Activated effector memory CD4-positive, alpha-beta T cell treated with Interleukin-2 at 50 U/mL for 16 hours (primary cell): Measurements from ENCODE around the gene RGS19.

ENCODE experiments used
- DNase-seq: peaks from one replicate; pipeline ENCODE4 v3.0.0-alpha.2; 2020

Gene RGS19

DNA sequence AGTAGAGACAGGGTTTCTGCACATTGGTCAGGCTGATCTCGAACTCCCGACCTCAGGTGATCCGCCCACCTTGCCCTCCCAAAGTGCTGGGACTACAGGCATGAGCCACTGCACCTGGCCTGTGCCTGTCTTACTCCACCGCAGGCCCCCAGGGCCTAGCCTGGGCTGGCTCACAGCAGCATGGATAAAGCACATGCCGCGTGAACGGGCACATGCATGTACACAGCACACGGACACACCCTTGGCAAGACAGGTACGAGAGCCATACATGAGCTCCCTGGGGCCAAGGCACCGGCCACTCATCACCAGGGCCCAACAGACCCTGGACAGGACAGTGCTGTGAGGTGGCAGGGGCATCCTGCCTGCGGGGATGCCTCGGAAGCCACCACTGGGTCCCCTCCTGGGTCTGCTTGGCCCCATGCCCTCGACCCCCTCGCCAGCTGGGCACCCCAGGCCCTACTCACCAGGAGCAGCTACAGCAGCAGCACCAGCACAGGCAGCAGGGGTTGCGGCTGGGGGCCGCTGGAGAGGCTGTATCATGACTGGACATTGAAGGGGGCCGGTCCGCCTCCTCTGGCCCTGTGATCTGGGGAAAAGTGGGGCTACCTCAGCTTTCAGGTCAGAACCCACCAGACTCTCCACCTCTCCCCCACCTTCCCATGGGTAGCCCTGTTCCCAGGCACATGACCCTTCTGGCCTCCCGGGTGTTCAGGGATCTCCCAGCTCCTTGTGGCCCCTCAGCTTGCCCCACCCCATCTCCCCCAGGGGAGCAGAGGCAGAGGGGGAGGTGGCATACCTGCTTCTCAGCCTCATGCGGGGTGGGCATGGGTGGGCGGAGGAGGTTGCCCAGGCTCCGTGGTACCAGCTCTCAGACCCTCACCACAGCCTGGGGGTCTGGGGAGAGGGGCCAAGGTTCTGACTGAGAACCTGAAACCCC lies 3.0 kb downstream of the RGS19 start:
- no peak for DNase-seq

DNA sequence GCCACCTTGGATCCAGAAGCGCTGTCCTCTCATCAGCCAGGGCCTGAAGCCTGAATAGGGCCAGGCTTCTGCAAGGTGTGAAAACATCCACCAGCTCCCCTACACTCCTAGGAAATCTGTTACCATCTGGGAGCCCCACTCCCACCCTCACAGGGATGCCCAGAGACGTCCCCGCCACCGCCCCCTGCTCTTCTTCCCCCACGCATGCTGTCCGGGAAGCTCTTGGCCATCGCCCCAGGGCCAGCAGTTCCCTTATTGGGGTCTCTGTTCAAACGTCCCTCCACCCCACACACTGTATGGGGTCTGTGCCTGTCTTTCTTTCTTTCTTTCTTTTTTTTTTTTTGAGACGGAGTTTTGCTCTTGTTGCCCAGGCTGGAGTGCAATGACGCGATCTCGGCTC lies 3.8 kb downstream of the RGS19 start:
- DNase-seq, result no peak

DNA sequence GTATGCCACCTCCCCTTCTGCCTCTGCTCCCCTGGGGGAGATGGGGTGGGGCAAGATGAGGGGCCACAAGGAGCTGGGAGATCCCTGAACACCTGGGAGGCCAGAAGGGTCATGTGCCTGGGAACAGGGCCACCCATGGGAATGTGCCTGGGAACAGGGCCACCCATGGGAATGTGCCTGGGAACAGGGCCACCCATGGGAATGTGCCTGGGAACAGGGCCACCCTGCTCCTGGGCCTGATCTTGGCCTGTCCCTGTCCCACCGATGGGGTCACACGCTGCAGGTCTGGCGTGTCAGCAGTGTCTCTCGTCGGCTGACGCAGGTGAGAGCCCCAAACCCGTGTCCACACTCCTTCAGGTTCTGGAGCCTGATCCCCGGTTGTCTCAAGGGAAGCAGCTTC lies 4.4 kb downstream of the RGS19 start:
- no peak for DNase-seq

DNA sequence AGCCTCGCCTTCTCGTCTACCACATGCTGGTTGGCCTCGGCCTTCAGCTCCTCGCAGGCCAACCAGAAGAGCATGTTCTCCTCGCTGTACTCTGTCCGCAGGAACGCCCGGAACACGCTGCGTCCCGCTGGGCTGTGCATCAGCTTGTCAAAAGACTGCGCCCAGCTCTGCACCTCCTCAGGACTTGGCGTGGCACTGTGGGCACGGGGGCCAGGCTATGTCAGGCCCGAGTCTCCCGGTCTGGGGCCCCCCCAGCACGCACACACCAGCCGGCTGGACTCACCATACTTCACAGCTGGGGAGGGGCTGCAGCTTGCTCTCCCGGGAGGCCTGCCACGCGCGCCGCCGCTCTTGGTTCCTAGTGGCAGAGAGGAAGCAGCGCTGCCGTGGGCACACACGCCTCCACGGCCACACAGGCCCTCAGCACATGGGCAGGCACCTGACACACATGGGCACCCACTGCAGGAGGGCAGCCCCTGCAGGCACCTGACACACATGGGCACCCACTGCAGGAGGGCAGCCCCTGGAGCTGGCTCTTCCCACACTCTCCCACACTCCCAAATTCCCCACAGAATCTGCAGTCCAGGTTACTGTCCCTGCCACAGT lies 5.0 kb downstream of the RGS19 start:
- DNase-seq, result no peak

DNA sequence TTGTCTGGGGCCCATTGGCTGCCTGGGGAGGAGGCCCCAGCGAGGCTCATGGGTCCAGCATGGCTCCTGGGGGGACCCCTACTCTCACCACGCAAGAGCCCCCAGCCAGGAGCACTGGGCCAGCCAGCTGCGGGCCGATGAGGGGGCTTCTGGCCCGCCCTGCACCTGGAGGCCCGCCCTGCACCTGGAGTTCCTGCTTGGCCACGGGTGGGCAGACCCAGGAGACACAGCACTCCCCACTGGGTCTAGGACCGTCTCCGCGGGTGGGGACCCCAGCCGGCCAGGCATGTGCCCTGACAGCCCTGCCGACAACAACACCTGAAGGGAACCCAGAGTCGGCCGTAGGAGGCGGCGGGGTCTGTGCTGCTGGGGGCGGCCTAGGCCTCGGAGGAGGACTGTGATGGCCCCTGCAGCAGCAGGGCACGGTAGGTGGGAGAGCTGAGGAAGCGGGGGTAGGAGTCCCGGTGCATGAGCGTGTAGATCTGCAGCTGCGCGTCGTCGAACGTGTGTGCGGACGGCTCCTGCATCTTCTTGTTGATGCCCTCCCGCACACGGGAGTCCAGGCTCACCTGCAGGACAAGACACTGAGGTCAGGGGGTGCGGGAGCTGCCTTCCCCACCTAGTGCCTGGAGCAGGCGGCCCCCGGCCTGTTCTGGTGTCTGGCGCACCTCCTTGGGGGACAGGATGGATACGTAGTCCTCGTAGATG lies 5.7 kb downstream of the RGS19 start:
- no peak for DNase-seq

DNA sequence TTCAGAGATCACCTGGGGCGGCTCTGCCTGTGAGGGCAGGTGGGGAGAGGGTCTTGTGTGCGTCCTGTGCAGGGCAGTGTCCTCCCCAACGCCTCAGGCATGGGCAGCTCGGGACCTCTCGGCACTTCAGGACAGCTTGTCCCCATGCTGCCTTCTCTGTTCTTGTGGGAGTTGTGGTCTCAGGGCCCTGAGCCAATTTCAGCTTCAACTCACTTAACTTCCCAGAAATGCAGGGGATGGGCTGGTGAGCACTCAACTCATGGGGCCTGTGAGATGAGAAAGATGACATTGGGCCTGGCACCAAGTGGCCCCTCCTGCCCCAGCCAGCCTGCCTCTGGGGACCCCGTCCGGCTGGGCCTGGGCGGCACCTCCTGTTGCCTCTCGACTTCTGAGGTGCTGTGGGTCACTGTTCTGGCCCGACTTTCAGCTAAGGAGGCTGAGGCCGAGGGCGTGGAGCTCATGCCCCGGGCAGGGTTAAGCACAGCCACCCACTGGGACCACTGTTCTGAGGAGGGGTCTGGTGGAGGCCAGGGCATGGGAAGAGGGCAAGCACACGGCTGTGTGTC lies 6.7 kb downstream of the RGS19 start:
- no peak for DNase-seq

DNA sequence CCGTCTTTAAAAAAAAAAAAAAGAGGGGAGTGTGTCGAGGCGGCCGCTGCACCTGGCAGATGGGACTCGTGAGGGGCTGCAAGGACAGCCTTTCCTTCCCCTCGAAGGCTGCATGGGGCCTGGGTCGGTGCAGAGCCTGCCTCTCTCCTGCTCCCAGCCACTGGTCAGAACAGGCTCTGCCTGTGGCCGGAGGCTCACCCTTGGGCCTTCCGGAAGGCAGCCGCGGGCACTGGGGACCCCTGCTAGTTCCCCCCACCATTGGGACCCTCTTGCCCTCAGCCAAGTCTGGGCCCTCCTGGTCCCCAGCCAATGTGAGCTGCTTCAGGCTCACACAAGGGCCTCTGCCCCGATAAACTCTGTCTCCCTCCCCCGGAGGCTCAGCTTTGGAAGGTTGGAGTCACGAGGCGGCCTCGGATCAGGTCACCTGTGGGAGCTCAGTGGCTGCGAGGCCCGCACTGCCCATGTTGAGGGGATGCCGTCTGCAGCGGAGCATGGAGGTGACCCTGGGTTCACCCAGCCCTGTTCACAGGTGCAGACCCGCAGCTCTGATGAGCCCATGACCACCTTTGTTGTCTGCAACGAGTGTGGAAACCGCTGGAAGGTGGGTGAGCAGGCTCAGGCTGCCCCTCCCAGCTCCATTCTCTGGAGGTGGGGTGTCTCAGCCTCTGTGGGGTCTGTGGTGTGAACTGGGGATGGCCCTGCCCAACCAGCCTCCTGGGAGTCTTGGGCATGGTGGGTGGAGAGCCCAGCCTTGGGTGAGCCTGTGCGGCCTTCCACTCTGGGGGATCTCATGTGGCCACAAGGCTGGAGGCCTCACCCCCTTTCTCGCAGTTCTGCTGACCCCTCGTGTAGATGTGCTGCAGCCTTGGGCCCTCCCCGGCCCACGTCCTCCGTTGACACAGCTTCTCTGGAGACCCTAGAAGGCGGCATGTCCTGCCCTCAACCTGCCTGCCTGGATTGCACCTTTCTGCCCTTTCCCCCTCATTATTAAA lies 7.7 kb downstream of the RGS19 start:
- DNase-seq, result no peak

DNA sequence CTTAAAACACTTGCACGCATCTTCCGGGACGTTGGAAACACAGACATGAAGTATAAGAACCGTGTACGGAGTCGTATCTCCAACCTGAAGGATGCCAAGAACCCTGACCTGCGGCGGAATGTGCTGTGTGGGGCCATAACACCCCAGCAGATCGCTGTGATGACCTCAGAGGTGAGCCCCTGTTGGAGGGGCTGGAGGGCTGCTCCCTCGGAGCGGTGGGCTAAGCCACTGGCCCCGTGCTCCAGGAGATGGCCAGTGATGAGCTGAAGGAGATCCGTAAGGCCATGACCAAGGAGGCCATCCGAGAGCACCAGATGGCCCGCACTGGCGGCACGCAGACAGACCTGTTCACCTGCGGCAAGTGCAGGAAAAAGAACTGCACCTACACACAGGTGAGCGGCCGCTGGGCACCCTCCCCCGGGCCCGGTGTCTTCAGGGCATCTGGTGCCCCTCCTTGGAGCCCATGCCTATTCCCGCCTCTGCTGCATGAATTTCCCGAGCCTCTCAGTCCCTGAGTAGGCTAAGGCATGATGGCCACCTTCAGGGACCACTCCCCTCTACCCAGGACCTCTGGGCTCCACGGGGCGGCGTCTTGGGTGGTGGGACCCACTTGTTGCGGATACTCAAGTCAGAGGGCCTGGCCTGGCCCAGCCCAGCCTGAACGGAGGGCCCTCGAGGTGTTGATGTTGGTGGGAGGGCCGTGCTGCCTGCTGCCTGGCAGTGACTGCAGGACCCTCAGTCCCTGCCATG lies 8.9 kb downstream of the RGS19 start:
- DNase-seq, result no peak

DNA sequence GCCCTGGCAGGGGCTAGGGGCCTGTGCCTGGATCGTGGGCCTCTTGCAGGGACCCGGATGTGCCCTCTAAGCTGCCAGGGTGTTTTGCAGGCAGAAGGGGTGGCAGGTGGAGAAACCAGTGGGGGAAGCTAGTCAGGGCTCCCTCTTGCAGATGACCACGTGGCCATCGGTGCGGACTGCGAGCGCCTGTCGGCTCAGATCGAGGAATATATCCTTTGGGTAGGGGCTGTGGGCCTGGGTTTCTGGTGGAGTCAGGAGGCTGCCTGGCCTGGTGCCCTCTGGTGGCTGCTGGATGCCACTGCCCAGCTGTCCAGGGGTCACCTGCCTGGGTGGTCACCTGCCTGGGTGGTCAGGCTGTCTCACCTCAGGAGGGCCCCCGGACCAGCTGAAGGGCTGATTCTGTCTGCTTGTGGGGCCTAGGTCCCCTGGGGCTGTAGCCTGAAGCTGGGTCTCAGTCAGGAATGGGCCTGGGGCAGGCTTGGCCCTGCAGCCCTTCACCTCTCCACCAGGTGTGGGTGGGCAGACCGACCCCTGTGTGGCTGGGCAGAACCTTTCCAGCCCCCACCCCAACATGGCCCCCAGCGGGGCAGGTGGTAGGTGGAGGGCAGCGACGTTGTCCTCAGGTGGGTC lies 9.6 kb downstream of the RGS19 start:
- no peak for DNase-seq

DNA sequence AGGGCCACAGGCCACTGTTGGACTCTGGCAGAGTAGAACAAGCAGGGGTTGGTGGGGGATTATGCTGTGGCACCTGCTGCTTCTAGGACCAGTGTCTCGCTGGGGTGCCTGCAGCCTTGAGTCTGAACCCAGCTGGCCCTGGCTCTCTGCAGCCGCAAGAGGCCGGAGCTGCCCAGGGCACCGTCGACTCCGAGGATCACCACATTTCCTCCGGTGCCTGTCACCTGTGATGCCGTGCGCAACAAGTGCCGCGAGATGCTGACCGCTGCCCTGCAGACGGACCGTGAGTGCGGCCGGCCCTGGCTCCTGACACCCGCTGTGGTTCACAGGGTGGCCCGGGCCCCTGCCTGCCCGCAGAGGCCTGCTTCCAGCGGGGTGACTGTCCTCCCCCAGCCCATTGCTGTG lies 10.1 kb downstream of the RGS19 start:
- DNase-seq, result no peak

DNA sequence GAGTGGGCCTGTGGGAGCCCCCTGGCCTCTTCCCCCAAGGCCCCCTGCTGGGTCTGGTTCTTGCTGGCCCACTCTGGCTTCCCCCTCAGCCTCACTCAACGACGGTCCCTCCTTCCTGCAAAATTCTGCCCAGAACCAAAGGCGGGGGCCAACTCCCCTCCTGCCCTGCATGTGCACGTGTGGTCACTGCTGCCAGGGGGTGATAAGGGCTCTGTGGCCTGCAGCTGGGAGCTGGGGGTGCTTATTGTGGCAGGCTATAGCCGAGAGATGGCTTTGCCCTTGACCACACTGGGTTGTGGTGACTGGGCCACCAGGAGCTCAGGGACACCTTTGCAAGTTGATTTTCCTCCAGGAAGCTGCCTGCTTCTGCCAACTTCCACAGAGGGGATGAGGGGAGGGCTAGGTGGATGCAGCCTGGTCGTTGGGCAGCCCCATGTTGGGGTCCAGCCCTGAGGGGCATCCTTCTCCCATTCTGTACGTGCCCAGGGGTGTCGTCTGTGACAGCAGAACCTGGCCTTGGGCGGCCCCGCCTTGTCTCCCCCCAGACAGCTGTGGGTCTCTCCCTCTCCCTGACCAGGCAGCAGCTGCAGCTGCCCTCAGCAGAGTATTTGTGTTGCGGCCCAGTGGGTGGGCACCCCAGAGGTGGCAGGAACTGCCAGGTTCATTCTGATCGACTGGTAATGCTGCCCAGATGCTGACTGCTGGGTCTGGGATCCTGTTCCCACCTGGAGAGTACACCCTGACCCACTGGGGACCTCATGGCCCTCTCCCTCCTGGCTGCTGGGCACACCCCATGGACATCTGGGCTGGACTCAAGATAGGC lies 10.7 kb downstream of the RGS19 start:
- DNase-seq, result no peak

DNA sequence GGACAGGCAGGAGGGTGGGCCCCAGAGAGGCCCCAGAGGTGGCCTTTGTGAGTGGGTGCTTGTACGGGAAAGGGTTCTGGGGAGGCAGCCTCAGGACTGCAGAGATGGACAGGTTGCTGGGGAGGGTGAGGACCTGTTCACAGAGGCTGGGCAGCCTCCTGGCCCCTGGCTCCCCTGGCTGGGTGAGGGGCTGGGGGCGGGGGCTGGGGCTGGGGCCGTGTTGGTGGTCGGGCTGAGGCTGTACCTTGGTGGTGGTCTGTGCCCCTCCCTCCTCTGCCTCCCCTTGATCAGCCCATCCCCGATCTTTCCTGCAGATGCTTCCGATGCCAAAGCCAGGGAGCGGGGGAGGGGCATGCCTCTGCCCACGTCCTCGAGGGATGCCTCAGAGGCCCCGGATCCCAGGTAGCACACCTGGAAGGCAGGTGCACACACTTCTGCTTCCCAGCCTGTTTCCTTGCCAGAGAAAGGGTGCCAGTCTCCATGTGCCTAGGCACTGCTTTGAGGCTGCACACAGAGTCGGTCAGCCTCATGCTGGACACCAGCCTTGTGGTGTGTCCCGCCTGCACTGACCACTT lies 11.5 kb downstream of the RGS19 start:
- DNase-seq, result no peak

DNA sequence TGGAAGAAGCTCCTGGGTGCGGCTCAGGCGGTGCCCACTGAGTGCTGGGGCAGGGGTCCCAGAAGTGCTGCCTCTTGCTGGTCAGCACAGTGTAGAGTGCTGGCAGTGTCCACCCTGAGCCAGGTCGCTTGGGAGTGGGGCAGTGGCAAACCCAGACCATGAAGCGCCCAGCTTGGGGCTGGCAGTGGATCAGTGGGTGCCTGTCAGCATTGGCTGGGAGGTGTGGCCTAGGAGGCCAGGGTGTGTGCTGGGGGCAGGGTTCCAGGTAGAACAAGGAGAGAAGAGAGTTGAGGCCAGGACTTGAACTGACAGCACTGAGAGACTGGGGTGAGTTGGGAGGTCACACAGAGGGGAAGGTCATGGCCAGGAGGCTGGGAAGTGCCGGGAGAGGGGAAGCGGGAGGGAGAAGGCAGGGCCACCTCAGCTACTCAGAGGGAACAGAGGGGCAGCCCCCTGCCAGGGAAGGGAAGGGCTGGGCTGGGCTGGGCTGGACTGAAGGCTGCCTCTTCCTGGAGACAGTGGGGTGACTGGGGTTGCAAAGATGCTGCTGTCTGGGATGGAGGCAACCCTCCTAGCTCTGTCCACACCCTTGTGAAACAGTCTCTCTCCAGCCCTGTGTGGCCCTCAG lies 12.2 kb downstream of the RGS19 start:
- no peak for DNase-seq

DNA sequence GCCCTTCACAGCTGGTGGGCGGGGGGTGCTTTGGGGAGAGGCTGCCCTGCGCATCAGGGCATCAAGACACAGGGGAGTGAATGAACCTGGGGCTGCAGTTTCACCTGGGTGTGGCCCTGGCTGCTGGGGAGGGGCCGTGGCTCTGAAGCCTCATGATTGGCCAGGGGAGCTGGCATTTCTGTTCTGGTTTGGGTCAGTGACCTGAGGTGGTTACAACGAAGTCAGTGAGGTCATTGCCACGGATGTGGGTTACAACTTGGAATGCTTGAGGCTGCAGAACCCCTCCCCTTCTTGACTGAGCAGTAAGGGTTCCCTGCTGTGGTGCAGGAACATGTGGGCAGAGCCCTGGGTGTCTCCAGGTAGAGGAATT lies 13.4 kb downstream of the RGS19 start:
- DNase-seq, result peak; percentile 44

DNA sequence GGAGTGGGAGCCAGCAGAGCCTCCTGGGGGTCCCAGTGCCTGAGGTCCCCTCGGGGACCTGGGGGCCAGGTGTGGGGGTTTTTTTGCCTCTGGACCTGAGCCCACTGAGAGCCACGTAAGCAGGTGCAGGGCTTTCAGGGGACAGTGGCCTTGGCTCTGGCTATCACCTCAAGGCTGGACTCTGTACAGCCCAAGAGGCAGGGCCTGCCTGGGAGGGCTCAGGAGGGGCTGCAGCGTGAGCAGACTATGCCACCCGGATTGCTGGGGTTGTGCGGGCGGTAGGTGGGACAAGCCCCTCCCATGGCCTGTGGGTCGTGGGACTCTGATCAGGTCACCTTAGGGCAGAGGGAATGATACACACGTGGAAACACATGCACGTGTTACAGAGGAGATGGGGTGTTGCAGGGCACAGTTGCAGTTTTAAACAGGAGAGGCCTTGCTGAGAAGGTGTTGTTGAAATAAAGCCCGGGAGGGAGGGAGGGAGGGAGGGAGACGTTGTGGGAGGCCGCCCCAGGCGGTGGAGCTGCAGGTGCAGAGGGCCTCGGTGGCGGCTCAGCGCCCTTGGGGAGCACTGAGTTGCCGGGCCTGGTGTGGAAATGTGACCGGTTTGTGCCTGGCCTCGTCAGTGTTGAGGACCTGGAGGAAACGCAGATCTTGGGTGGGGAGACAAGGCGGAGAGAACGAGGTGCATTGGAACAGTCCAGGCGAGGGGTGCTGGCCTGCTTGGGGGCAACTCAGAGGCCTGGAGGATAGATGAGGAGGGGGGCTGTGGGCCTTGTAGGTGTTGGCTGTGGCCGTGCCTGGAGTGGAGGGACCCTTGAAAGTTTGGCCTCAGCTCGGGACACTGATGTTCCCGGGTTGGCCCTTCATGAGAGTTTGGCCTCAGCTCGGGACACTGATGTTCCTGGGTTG lies 14.0 kb downstream of the RGS19 start:
- no peak for DNase-seq

DNA sequence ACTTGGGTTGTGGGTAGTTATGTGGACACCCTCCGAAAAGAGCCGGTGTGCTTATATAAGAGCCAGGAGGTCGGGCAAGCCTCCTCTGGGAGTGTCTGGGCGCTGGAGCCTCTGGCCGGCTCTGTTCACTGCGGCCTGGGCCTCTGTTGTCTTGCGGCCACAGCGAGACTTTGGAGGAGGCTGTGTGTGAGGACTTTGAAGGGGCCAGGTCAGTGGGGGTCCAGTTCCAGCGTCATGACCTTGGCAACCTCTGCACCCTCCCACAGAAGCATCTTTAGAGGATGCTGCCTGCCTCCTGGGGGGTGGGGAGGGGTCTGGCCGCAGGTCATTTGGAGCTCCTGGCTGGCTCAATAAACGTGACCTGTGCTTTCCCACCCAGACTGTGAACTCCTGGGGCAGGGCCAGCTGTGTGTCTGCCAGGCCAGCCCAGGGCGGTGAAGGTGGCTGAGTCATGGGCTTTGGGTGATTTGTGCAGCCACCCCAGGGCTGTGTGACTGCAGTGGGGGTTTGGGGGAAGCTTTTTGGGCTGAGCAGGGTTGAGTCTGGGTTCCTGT lies 15.1 kb downstream of the RGS19 start:
- no peak for DNase-seq

DNA sequence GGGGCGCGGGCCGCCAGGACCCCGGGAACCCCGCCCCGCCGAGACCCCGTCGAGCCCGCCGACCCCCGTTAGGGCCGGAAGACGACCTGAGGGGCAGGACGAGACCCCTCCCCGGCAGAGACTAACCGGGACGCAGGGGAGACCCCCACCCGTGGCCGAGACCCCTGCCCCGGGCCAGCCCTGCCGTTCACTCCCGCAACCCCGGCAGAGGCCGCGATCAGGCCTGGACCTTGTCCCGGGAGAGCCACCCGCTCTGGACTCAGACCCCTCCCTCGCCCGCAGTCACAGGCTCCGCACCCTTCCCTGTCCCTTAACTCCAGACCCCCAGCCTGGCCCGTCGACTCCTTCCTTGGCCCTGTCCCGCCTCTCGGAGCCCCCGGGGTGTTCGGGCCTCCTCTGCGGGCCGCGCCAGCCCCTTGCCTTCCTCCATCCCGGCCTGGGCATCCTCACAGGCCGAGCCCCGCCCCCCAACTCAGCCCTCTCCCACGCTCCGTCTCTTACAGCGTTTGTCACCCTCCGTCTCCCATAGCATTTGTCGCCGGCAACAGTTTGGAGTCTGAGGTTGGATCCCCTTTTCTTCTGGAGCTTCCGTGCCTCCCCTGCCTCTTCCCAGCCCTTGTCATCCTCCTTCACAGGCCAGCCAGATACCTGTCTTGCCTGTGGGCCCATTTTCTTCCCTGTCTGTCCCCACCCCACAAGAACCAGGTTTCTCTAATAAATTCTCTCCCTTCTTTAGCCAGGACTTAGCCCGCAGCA lies 15.8 kb downstream of the RGS19 start:
- no peak for DNase-seq
